SH-SY5Y (cell line): ENCODE results near the gene YARS1.

ENCODE experiments used
- GATA2 ChIP-seq: IDR thresholded peaks from 2 replicates; pipeline ENCODE4 v1.6.1; 2011; ENCODE audit warnings: mild to moderate bottlenecking, low read depth, low read length
- GATA3 ChIP-seq: IDR thresholded peaks from 2 replicates; pipeline ENCODE4 v1.6.1; 2011; ENCODE audit warnings: low read depth, mild to moderate bottlenecking, low read length, moderate library complexity

DNA sequence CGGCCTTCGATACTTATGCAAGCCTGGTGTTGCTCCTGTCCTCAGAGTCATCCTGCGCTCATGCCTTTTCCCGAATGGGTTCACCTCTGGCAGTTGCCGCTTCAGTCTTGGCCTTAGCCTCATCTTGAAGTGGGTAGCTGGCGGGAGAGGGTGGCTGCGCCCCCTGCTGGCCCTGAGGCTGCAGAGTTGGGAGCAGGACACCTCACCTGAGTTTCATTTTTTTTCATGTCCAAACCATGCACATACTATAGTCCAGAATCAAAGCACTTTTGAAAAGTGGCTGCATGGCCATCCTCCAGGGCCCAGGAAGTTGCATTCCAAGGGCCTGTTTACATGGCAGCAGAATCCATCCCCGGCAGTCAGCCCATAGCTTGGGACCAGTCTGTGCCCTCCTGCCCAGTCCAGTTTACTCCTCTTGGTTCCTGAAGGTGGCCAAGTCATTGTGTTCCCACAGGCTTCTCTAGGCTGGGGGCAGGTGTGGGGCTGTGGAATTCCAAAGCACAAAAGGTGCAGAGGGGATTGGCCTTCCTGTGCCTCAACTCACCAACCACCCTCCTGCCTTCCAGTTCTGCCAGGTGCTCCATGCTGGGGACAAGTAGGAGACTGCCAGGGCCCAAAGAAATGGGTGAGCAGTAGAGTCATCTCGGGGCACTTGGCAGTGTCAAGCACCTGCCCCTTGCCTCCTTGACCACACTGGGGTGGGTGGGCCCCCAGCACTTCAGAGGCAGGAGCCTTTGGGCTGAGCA lies 44.0 kb downstream of the YARS1 start:
- no peak for TF ChIP-seq GATA2
- TF ChIP-seq GATA3 = no peak
